Stomach (tissue), 9 donors: ENCODE results near the gene CAMSAP2. TPM values are rescaled to one million over a fixed set of nuclear protein-coding genes. Genes with fewer than 3 reads are reported as not detected.

Source experiments
- DNase-seq, 2 donors: peaks; one replicate each; pipeline versions ENCODE4 v3.0.0 to v3.0.0-alpha.2; 2013 to 2019
- H3K27ac ChIP-seq, 5 donors: fragments of 200-600 bp in 4 of 5; sonication (generic) in 4 of 5; one replicate each; pipeline ENCODE4 v1.5.1; 2013 to 2019; ENCODE audit warnings: mild to moderate bottlenecking in 1 of 5, moderate library complexity in 1 of 5
- H3K27me3 ChIP-seq, 3 donors: fragments of 200-600 bp; sonication (generic); one replicate each; pipeline ENCODE4 v1.5.1; 2017 to 2019; ENCODE audit warnings: mixed run types in 1 of 3
- H3K36me3 ChIP-seq, 4 donors: fragments of 200-600 bp; sonication (generic); 1 replicate in 3 of 4; 2 replicates in 1 of 4; pipeline ENCODE4 v1.5.1; 2016 to 2019
- H3K4me1 ChIP-seq, 4 donors: fragments of 200-600 bp; sonication (generic); one replicate each; pipeline ENCODE4 v1.5.1; 2016 to 2019
- H3K4me3 ChIP-seq, 4 donors: fragments of 200-600 bp; sonication (generic) in 3 of 4; one replicate each; pipeline ENCODE4 v1.5.1; 2016 to 2019; ENCODE audit warnings: mild to moderate bottlenecking in 1 of 4
- H3K9me3 ChIP-seq, 4 donors: fragments of 200-600 bp; sonication (generic); one replicate each; pipeline ENCODE4 v1.5.1; 2016 to 2019
- EP300 ChIP-seq: sonication (generic); formaldehyde crosslinking; IDR thresholded peaks from one replicate; pipeline ENCODE4 v1.6.1; 2017; ENCODE audit warnings: antibody characterized with exemption
- POLR2A ChIP-seq, 4 donors: fragments of 450-650 bp; IDR thresholded peaks; one replicate each; pipeline ENCODE4 v1.6.1; 2016; ENCODE audit warnings: antibody characterized with exemption in 4 of 4, control low read depth in 2 of 4, mild to moderate bottlenecking in 1 of 4, moderate library complexity in 1 of 4
- POLR2AphosphoS5 ChIP-seq, 3 donors: sonication (generic); formaldehyde crosslinking; IDR thresholded peaks; one replicate each; pipeline ENCODE4 v1.6.1; 2016; ENCODE audit warnings: antibody characterized with exemption in 3 of 3
- WGBS, 5 donors: extraction: QIAGEN DNeasy Blood & Tissue Kit in 3 of 5; methylation state at CpG; one replicate each; pipeline versions ENCODE4 v1.1.5 to v1.1.7; 2013 to 2018; 5-methylcytosine and 5-hydroxymethylcytosine counted together
- intact Hi-C: fragments of 100-400 bp; cut with DNase I; formaldehyde crosslinking; loops from one replicate; pipeline ENCODE4 v1.15.1; 2023; ENCODE audit warnings: low total_unique reads
- polyA plus RNA-seq, 3 donors: library from polyadenylated mRNA; stranded (reverse); fragments of 200-250 nt; gene quantifications; one replicate each; pipeline ENCODE4 v1.2.3, GENCODE V29; 2013
- total RNA-seq, 5 donors: library from RNA; depleted of rRNA; stranded (reverse); fragments of >200 nt; gene quantifications; one replicate each; pipeline versions ENCODE4 v1.1.0 to v1.2.3, GENCODE V29; 2014 to 2016
- TF ChIP-seq, protein P1 (sequence below), 7 experiments: fragments of 450-650 bp in 4 of 7; fragments of 200-600 bp in 3 of 7; sonication (generic) in 3 of 7; IDR thresholded peaks; one replicate each; pipeline ENCODE4 v1.5.1; 2016 to 2019; ENCODE audit warnings: antibody characterized with exemption in 7 of 7, control low read depth in 2 of 7, mild to moderate bottlenecking in 1 of 7
- donor health status: healthy with polysubstance abuse.
- donor health status: Bipolar disorder and iron deficiency.
- donor health status: healthy.

Gene CAMSAP2
- total and polyA plus RNA-seq, 8 donors: 4.5 to 35.4 (median 7.5) TPM

DNA sequence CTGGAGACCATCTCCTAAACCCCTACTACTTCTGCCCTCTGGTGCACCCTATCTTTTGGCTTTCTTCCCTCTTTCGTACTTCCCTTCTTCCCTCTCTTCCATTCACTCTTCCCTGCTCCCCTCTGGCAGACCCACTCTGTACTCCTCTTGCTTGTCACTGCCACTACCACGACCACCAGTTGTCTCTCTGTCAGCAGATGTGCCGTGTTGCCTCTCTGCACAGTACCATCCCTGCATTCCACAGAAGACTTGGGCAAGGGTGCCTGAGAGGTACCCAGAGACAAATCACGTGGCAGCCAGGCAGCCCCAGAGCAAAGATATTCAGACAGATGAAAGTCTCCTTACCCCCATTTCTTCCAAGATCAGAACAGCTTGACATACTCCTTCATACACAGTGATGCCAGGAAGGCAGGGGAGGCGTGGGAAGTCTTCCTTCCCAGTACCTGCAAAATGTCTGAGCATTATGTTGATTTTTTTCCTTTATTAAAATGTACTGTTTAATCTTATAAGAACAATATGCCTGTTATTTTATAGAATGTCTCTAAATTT lies 15.0 kb downstream of the CAMSAP2 start:
- Histone ChIP-seq H3K36me3 (peaks cover 0 to 11% (median 0%) of the 10 kb centered on the region in 4 donors), H3K27ac (no peak overlapping the region), H3K27me3 (no peaks in the 10 kb centered on the region), H3K4me1 (peaks cover 0 to 48% (median 16%) of the 10 kb centered on the region in 4 donors), H3K4me3 (no peak overlapping the region), H3K9me3 (no peaks in the 10 kb centered on the region)
- DNase-seq: no peak
- intact Hi-C loops: no loop called here
- 87 to 93% (median 88%) methylated on average over 5 of the region's 5 CpGs for WGBS, 5 donors
- no peak for TF ChIP-seq POLR2AphosphoS5 (IDR thresholded peaks at IDR 0.05)
- TF ChIP-seq EP300: no peak
- TF ChIP-seq, protein P1, sequence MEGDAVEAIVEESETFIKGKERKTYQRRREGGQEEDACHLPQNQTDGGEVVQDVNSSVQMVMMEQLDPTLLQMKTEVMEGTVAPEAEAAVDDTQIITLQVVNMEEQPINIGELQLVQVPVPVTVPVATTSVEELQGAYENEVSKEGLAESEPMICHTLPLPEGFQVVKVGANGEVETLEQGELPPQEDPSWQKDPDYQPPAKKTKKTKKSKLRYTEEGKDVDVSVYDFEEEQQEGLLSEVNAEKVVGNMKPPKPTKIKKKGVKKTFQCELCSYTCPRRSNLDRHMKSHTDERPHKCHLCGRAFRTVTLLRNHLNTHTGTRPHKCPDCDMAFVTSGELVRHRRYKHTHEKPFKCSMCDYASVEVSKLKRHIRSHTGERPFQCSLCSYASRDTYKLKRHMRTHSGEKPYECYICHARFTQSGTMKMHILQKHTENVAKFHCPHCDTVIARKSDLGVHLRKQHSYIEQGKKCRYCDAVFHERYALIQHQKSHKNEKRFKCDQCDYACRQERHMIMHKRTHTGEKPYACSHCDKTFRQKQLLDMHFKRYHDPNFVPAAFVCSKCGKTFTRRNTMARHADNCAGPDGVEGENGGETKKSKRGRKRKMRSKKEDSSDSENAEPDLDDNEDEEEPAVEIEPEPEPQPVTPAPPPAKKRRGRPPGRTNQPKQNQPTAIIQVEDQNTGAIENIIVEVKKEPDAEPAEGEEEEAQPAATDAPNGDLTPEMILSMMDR (IDR thresholded peaks at IDR 0.05): no peak
- TF ChIP-seq POLR2A (IDR thresholded peaks at IDR 0.05): no peak

- intact Hi-C loops: no loop called here
- Histone ChIP-seq H3K4me3 (no peak overlapping the region), H3K4me1 (peaks cover 0 to 38% (median 16%) of the 10 kb centered on the region in 4 donors), H3K27ac (no peak overlapping the region), H3K36me3 (peaks cover 0 to 11% (median 0%) of the 10 kb centered on the region in 4 donors), H3K27me3 (no peaks in the 10 kb centered on the region), H3K9me3 (no peaks in the 10 kb centered on the region)
- DNase-seq: no peak
- 41 to 66% (median 54%) methylated on average over 3 of the region's 3 CpGs for WGBS, 5 donors
- TF ChIP-seq, protein P1 (IDR thresholded peaks at IDR 0.05): no peak
- TF ChIP-seq POLR2A (IDR thresholded peaks at IDR 0.05) (no peak), EP300 (no peak), POLR2AphosphoS5 (IDR thresholded peaks at IDR 0.05) (no peak)
Observed at GRCh38 chr1:200755456-200755855, 16.8 kb downstream of the CAMSAP2 start.

- Histone ChIP-seq H3K27me3 (no peaks in the 10 kb centered on the region), H3K9me3 (no peaks in the 10 kb centered on the region), H3K27ac (no peak overlapping the region), H3K4me3 (no peak overlapping the region), H3K36me3 (peaks cover 2 to 40% (median 25%) of the 10 kb centered on the region in 4 donors), H3K4me1 (peaks cover 0 to 19% (median 11%) of the 10 kb centered on the region in 4 donors)
- TF ChIP-seq POLR2AphosphoS5 (IDR thresholded peaks at IDR 0.05) (no peak), POLR2A (IDR thresholded peaks at IDR 0.05) (no peak), EP300 (no peak)
- TF ChIP-seq, protein P1 (IDR thresholded peaks at IDR 0.05): no peak
- intact Hi-C loops: no loop called here
- DNase-seq: no peak
Observed at GRCh38 chr1:200762089-200762488, 23.4 kb downstream of the CAMSAP2 start.

DNA sequence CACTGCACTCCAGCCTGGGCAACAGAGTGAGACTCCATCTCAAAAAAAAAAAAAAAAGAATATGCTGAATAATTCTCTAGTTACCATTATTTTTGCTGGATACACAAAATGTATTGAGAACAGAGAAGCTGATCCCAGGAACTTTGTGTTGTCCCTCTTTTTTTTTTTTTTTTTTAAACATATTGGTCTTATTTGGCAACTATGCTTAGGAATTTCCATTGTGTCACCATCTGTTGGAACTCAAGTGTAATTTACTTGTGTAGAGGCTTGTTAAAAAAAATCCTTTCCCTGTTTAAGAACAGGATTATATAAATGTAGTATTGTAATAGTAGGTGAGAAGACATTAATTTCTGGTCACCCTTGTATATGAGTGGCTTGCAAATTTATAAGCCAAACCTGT lies 28.6 kb downstream of the CAMSAP2 start:
- intact Hi-C loops: no loop called here
- Histone ChIP-seq H3K4me3 (no peak overlapping the region), H3K4me1 (peaks cover 0 to 4% (median 0%) of the 10 kb centered on the region in 4 donors), H3K36me3 (peaks cover 5 to 59% (median 41%) of the 10 kb centered on the region in 4 donors), H3K27me3 (no peaks in the 10 kb centered on the region), H3K27ac (no peak overlapping the region), H3K9me3 (no peaks in the 10 kb centered on the region)
- peak in 1 of 2 donors; percentile 20 for DNase-seq
- TF ChIP-seq POLR2AphosphoS5 (IDR thresholded peaks at IDR 0.05) (no peak), POLR2A (IDR thresholded peaks at IDR 0.05) (no peak), EP300 (no peak)
- TF ChIP-seq, protein P1 (IDR thresholded peaks at IDR 0.05): no peak
